GM12865 (cell line): ENCODE results near the gene ANKRD63.

Source experiments
- DNase-seq: peaks from one replicate; pipeline ENCODE4 v3.0.0; 2010; ENCODE audit warnings: low read depth
- H3K4me3 ChIP-seq: 2 replicates; pipeline ENCODE4 v1.5.1; 2011; ENCODE audit warnings: mild to moderate bottlenecking, low read depth, low read length, control low read depth
- TF ChIP-seq, protein P1 (sequence below): IDR thresholded peaks from 2 replicates; pipeline ENCODE4 v1.5.1; 2011; ENCODE audit warnings: low read length, control low read depth, low read depth, inconsistent platforms; ENCODE audit not compliant: insufficient read depth; ENCODE audit errors: missing control alignments

ANKRD63 gene

DNA sequence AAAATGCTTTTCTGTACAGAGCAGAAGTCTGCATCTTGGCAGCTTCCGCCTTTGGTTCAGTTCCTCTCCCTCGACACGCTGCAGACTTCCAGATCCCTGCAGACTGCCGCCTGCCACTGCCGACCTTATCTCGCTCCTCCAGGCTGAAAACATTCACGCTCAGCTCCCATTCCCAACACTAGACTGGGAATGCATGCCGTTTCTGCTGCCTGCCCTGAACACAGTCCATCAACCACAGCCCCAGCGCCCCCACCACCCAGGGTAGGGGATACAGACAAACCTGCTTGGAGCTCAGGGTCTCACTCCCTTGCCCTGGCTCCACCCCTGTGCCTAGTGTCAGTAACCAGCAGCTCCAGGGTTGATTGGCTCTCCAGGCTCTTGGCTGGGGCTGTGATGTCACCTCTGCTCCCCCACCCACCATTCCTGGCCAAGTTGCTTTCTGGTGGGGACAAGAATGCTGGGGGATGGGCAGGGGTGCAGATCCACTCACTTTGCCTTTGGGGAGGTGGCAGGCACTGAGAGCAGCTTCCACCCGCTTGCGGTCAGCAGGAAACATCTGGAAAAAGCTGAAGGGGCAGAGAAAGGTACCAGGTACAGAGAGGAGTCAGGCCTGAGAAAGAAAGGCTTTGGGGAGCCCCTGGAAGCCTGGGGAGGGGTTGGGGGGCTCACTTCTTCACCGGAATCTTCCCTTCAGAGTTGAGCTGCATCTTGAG lies 18.8 kb upstream of the ANKRD63 start:
- no peak overlapping the region for H3K4me3 ChIP-seq
- TF ChIP-seq, protein P1, sequence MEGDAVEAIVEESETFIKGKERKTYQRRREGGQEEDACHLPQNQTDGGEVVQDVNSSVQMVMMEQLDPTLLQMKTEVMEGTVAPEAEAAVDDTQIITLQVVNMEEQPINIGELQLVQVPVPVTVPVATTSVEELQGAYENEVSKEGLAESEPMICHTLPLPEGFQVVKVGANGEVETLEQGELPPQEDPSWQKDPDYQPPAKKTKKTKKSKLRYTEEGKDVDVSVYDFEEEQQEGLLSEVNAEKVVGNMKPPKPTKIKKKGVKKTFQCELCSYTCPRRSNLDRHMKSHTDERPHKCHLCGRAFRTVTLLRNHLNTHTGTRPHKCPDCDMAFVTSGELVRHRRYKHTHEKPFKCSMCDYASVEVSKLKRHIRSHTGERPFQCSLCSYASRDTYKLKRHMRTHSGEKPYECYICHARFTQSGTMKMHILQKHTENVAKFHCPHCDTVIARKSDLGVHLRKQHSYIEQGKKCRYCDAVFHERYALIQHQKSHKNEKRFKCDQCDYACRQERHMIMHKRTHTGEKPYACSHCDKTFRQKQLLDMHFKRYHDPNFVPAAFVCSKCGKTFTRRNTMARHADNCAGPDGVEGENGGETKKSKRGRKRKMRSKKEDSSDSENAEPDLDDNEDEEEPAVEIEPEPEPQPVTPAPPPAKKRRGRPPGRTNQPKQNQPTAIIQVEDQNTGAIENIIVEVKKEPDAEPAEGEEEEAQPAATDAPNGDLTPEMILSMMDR: no peak
- DNase-seq: no peak

DNA sequence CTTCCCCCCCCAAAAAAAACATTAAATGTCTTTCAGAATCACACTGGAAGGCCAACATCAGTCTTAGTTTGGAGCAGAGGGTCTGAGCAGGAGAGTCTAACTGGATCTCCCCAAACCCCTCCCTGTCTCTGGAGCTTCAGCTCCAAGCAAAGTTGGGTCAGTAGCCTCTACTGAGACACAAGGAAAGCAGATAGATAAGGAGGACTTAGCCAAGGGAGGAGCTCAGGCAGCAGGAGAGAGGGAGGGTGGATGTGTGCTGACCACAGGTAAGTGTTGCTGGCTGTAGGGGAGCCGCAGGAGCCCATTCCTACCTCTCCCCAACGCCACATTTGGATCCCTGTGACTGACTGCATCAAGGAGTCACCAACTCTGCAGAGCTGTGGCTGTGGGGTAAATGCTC lies 17.9 kb upstream of the ANKRD63 start:
- TF ChIP-seq, protein P1: no peak
- no peak for DNase-seq
- no peak overlapping the region for H3K4me3 ChIP-seq

DNA sequence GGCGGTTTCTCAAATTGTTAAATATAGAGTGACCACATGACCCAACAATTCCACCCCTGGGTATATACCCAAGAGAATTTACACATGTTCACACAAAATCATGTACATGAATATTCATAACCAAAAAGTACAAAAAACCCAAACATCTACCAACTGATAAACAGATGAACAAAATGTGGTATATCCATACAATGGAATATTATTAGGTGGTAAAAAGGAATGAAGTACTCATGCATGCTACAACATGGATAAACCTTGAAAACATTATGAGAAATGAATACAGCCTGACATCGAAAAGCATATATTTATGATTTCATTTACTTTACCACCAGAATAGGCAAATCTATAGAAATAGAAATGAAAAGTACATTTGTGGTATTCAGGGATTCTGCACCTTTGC lies 17.5 kb upstream of the ANKRD63 start:
- no peak overlapping the region for H3K4me3 ChIP-seq
- TF ChIP-seq, protein P1: no peak
- no peak for DNase-seq

DNA sequence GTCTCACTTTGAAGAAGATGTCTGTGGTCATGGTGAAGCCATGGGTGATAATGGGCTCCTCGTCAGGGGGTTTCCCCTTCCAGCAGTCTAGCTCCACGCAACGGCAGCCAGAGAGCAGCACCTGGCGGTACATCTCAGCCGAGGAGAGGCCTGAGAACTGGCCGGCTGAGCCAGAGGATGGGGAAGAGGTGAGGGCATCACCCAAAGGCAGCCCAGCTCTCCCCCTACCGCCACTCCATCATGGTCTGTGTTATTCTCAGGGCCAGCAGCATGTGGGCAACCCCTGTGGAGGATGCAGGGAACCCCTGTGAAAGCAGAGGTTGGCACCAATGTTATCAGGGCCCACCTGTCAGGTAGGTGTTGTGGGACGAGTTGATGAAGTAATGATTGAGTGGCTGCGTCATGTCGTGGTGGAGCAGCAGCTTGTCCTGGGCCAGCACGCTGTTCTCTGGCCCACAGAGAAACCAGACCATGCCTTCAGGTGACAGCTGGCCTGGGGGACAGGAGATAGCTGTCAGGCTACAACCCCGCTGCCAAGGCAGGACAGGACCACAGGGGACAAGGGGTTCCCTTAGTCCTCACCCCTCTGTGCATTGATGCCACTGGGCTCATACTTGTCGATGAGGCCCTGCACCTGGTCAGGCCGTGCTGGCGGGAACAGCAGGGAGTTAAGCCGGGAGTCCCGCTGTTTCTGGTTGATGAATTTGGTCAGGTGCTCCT lies 15.5 kb upstream of the ANKRD63 start:
- TF ChIP-seq, protein P1: no peak
- no peak overlapping the region for H3K4me3 ChIP-seq
- DNase-seq: no peak

DNA sequence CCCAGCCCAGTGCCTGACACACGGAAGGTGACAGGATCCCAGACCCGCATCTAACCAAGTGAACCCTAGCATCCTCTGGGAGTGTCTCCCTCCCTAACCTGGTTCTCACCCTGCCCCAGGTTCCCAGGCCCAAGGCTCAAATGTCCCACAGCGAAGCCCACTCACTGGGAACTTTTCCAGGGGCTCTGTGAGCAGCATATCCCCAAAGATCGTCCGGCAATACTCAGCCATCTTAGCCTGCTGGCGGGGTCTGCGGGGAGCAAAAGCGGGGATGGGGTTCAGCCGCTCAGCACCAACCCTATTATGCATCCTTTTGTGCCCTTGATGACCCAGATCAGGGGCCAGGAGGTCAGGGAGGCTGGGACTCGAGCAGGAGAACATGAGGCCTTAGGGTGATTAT lies 14.5 kb upstream of the ANKRD63 start:
- no peak overlapping the region for H3K4me3 ChIP-seq
- DNase-seq: no peak
- TF ChIP-seq, protein P1: no peak

DNA sequence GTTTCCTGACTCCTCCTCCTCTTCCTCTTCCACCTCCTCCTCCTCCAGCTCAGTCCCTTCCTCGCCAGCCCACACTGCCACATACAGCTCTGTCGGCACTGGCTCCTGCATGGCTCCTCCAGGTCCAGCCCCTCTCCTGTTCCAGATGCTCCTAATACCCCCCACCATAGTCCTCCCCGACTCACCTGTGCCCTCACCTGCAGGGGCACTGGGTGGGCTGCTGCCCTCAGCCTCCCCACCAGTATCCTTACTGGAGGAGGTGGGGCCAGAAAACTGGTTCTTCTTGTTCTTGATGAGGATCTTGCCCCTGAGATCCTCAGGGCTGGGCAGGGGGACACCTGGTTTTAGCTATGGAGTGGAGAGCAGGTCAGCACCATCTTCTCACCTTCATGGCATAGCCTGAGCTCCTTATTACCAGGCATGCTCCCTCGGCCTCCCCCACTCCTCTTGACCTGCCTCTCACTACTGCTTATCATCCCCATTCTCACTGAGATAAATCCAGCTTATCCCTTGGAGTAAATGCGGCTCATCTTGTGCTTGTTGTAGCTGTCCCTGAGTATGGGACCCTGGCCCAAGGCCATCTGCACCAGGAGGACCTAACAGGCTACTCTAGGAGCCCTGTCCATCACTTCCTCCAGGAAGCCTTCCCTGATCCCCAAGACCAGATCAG lies 13.8 kb upstream of the ANKRD63 start:
- no peak overlapping the region for H3K4me3 ChIP-seq
- no peak for DNase-seq
- TF ChIP-seq, protein P1: no peak
